PC-9 (cell line): ENCODE data around the gene PACRG.

Experiments used
- CTCF ChIP-seq: fragments of 200-600 bp; sonication (generic); conservative IDR thresholded peaks from 2 replicates; pipeline ENCODE4 v1.6.1; 2017; ENCODE audit warnings: mixed run types, antibody characterized with exemption, mild to moderate bottlenecking, moderate library complexity
- EZH2 ChIP-seq: fragments of 200-600 bp; sonication (generic); IDR thresholded peaks from 2 replicates; pipeline ENCODE4 v1.8.0; 2017; ENCODE audit warnings: antibody characterized with exemption, low read depth

GRCh38 chr6:162829013-162829742 is 101.4 kb downstream of the PACRG start:
- TF ChIP-seq CTCF (no peak), EZH2 (no peak)
